HepG2 (cell line): ENCODE measurements around the gene RETREG2. TPM values are rescaled to one million over a fixed set of nuclear protein-coding genes. Genes with fewer than 3 reads are reported as not detected.

Source experiments
- ADNP ChIP-seq: sonication (generic); formaldehyde crosslinking; IDR thresholded peaks from 2 replicates; pipeline ENCODE4 v1.4.0; 2020; ENCODE audit warnings: missing genetic modification reagents
- ARHGAP35 ChIP-seq: sonication (generic); formaldehyde crosslinking; IDR thresholded peaks from 2 replicates; pipeline ENCODE4 v1.9.0; 2022; ENCODE audit warnings: mild to moderate bottlenecking, inconsistent platforms, moderate library complexity, missing genetic modification reagents, borderline replicate concordance
- ETV6 ChIP-seq: sonication (generic); formaldehyde crosslinking; conservative IDR thresholded peaks from 2 replicates; pipeline ENCODE4 v1.4.0; 2020; ENCODE audit warnings: missing genetic modification reagents
- FOSL1 ChIP-seq: sonication (generic); formaldehyde crosslinking; IDR thresholded peaks from 2 replicates; pipeline ENCODE4 v1.9.0; 2021; ENCODE audit warnings: missing genetic modification reagents, borderline replicate concordance
- SETDB1 ChIP-seq: sonication (generic); formaldehyde crosslinking; IDR thresholded peaks from 2 replicates; pipeline ENCODE4 v1.5.1; 2020; ENCODE audit warnings: missing genetic modification reagents, mild to moderate bottlenecking, borderline replicate concordance
- SNRNP70 ChIP-seq: fragments of 200-400 bp; formaldehyde crosslinking; IDR thresholded peaks from 2 replicates; pipeline ENCODE4 v1.6.1; 2017; ENCODE audit warnings: mild to moderate bottlenecking, low read depth, low read length, moderate library complexity
- TCF7L2 ChIP-seq: IDR thresholded peaks from 2 replicates; pipeline ENCODE4 v1.6.1; 2011; ENCODE audit warnings: mild to moderate bottlenecking, low read depth, low read length, moderate library complexity
- WIZ ChIP-seq: sonication (generic); formaldehyde crosslinking; IDR thresholded peaks from 2 replicates; pipeline ENCODE4 v1.5.1; 2020; ENCODE audit warnings: mild to moderate bottlenecking, missing genetic modification reagents
- ZNF44 ChIP-seq: sonication (generic); formaldehyde crosslinking; IDR thresholded peaks from 2 replicates; pipeline ENCODE4 v1.5.1; 2020; ENCODE audit warnings: mild to moderate bottlenecking, missing genetic modification reagents
- ZNF746 ChIP-seq: sonication (generic); formaldehyde crosslinking; IDR thresholded peaks from 2 replicates; pipeline ENCODE4 v1.8.0; 2022; ENCODE audit warnings: mild to moderate bottlenecking, missing genetic modification reagents
- ZSCAN21 ChIP-seq: sonication (generic); formaldehyde crosslinking; IDR thresholded peaks from 2 replicates; pipeline ENCODE4 v1.8.0; 2022; ENCODE audit warnings: mild to moderate bottlenecking, missing genetic modification reagents, moderate library complexity, borderline replicate concordance
- polyA plus RNA-seq, 8 experiments: library from polyadenylated mRNA; depleted of rRNA in 3 of 8; stranded (reverse) in 7 of 8; unstranded in 1 of 8; fragments of >200 nt; fragmentation: Illumina TruSeq in 4 of 8; extraction: Trizol in 4 of 8; gene quantifications; 2 replicates each; pipeline versions ENCODE4 v1.2.1 to v1.2.3, GENCODE V29; 2011 to 2016; ENCODE audit warnings: low read depth in 4 of 8, missing spikeins in 1 of 8, mixed read lengths in 1 of 8; ENCODE audit not compliant: insufficient read depth in 1 of 8
- total RNA-seq, 5 experiments: library from RNA; depleted of rRNA; stranded (reverse); fragments of >200 nt; fragmentation: Illumina TruSeq; extraction: Trizol; gene quantifications; 2 replicates each; pipeline ENCODE4 v1.2.3, GENCODE V29; 2016; ENCODE audit warnings: low read depth in 1 of 5
- TF ChIP-seq, protein P1 (sequence below): sonication (generic); formaldehyde crosslinking; IDR thresholded peaks from 2 replicates; pipeline ENCODE4 v1.5.1; 2020; ENCODE audit warnings: missing genetic modification reagents, mild to moderate bottlenecking, borderline replicate concordance
- TF ChIP-seq, protein P2 (sequence below): sonication (generic); formaldehyde crosslinking; IDR thresholded peaks from 2 replicates; pipeline ENCODE4 v1.4.0; 2020; ENCODE audit warnings: missing genetic modification reagents, borderline replicate concordance
- TF ChIP-seq, protein P3 (sequence below): sonication (generic); formaldehyde crosslinking; conservative IDR thresholded peaks from 2 replicates; pipeline ENCODE4 v1.4.0; 2020; ENCODE audit warnings: missing genetic modification reagents
- TF ChIP-seq, protein P4 (sequence below): IDR thresholded peaks from 2 replicates; pipeline ENCODE4 v1.6.1; 2016
- TF ChIP-seq, protein P5 (sequence below): conservative IDR thresholded peaks from 2 replicates; pipeline ENCODE4 v1.6.1; 2018; ENCODE audit warnings: missing genetic modification reagents

RETREG2 gene
- total and polyA plus RNA-seq, 2 of the 13 experiments (the other 11 are each of a cell fraction or from before 2014, with no cell fraction given): 86.0 to 134 TPM

DNA sequence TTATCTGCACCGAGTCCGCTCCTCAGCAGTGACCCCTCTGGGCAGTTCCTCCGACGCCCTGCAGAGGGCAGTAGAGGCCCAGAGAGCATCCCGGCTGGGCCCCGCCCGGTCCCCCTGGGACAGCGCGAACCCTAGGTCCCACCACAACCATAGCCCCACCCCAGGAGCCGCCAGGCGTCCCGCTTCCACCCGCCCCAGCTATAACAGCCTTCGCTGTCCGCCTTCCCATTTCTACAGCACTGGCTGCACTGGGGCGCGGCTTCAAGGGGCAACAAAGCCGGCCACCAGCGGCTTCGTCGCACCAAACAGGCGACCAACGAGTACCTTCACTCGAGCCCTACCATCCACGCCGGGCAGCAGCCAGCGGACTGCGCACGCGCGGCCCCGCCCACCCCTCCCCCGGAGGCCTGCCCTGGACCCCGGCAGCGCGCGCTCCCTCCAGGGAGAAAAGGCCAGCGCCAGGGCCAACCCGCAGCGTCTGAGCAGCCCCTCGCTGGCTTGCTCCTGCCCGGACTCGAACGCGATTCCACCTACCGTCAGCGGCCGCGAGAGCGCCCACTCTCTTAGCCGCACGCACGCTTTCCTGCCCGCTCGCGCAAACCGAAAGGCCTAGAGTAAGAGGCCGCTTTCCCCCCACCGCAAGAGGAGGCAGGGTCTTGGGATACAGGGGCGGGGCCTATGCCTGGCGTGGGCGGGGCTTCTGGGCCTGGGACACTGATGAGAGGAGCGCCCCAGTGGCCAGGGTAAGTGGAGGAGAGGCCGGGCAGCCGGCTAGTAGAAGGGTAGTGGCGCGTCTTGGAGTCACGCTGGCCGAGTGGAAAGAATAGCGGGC is 17.7 kb upstream of the RETREG2 start, which contains the start of gene NHEJ1 (continued):
- TF ChIP-seq, protein P1, sequence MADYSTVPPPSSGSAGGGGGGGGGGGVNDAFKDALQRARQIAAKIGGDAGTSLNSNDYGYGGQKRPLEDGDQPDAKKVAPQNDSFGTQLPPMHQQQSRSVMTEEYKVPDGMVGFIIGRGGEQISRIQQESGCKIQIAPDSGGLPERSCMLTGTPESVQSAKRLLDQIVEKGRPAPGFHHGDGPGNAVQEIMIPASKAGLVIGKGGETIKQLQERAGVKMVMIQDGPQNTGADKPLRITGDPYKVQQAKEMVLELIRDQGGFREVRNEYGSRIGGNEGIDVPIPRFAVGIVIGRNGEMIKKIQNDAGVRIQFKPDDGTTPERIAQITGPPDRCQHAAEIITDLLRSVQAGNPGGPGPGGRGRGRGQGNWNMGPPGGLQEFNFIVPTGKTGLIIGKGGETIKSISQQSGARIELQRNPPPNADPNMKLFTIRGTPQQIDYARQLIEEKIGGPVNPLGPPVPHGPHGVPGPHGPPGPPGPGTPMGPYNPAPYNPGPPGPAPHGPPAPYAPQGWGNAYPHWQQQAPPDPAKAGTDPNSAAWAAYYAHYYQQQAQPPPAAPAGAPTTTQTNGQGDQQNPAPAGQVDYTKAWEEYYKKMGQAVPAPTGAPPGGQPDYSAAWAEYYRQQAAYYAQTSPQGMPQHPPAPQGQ: peak; percentile 53; the same call in 1 of the 2 replicates
- TF ChIP-seq ADNP (CRISPR knock-in tag): no peak
- no peak for TF ChIP-seq SETDB1 (CRISPR knock-in tag)
- TF ChIP-seq, protein P2, sequence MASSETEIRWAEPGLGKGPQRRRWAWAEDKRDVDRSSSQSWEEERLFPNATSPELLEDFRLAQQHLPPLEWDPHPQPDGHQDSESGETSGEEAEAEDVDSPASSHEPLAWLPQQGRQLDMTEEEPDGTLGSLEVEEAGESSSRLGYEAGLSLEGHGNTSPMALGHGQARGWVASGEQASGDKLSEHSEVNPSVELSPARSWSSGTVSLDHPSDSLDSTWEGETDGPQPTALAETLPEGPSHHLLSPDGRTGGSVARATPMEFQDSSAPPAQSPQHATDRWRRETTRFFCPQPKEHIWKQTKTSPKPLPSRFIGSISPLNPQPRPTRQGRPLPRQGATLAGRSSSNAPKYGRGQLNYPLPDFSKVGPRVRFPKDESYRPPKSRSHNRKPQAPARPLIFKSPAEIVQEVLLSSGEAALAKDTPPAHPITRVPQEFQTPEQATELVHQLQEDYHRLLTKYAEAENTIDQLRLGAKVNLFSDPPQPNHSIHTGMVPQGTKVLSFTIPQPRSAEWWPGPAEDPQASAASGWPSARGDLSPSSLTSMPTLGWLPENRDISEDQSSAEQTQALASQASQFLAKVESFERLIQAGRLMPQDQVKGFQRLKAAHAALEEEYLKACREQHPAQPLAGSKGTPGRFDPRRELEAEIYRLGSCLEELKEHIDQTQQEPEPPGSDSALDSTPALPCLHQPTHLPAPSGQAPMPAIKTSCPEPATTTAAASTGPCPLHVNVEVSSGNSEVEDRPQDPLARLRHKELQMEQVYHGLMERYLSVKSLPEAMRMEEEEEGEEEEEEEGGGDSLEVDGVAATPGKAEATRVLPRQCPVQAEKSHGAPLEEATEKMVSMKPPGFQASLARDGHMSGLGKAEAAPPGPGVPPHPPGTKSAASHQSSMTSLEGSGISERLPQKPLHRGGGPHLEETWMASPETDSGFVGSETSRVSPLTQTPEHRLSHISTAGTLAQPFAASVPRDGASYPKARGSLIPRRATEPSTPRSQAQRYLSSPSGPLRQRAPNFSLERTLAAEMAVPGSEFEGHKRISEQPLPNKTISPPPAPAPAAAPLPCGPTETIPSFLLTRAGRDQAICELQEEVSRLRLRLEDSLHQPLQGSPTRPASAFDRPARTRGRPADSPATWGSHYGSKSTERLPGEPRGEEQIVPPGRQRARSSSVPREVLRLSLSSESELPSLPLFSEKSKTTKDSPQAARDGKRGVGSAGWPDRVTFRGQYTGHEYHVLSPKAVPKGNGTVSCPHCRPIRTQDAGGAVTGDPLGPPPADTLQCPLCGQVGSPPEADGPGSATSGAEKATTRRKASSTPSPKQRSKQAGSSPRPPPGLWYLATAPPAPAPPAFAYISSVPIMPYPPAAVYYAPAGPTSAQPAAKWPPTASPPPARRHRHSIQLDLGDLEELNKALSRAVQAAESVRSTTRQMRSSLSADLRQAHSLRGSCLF (CRISPR knock-in tag): no peak; the same call in 1 of the 2 replicates
- TF ChIP-seq, protein P3, sequence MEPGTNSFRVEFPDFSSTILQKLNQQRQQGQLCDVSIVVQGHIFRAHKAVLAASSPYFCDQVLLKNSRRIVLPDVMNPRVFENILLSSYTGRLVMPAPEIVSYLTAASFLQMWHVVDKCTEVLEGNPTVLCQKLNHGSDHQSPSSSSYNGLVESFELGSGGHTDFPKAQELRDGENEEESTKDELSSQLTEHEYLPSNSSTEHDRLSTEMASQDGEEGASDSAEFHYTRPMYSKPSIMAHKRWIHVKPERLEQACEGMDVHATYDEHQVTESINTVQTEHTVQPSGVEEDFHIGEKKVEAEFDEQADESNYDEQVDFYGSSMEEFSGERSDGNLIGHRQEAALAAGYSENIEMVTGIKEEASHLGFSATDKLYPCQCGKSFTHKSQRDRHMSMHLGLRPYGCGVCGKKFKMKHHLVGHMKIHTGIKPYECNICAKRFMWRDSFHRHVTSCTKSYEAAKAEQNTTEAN (CRISPR knock-in tag): peak; percentile 83
- no peak for TF ChIP-seq FOSL1
- TF ChIP-seq SNRNP70: no peak
- TF ChIP-seq TCF7L2: no peak
- peak; percentile 91 for TF ChIP-seq ARHGAP35
- no peak; the same call in 1 of the 2 replicates for TF ChIP-seq ETV6 (CRISPR knock-in tag)
- TF ChIP-seq, protein P4, sequence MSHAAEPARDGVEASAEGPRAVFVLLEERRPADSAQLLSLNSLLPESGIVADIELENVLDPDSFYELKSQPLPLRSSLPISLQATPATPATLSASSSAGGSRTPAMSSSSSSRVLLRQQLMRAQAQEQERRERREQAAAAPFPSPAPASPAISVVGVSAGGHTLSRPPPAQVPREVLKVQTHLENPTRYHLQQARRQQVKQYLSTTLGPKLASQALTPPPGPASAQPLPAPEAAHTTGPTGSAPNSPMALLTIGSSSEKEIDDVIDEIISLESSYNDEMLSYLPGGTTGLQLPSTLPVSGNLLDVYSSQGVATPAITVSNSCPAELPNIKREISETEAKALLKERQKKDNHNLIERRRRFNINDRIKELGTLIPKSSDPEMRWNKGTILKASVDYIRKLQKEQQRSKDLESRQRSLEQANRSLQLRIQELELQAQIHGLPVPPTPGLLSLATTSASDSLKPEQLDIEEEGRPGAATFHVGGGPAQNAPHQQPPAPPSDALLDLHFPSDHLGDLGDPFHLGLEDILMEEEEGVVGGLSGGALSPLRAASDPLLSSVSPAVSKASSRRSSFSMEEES (CRISPR knock-in tag): 0 out of 2 replicates have a peak, but pooled peaks have one; percentile 12
- peak; percentile 87 for TF ChIP-seq ZNF44 (CRISPR knock-in tag)
- peak; percentile 78; the same call in 1 of the 2 replicates for TF ChIP-seq WIZ (CRISPR knock-in tag)
- TF ChIP-seq, protein P5, sequence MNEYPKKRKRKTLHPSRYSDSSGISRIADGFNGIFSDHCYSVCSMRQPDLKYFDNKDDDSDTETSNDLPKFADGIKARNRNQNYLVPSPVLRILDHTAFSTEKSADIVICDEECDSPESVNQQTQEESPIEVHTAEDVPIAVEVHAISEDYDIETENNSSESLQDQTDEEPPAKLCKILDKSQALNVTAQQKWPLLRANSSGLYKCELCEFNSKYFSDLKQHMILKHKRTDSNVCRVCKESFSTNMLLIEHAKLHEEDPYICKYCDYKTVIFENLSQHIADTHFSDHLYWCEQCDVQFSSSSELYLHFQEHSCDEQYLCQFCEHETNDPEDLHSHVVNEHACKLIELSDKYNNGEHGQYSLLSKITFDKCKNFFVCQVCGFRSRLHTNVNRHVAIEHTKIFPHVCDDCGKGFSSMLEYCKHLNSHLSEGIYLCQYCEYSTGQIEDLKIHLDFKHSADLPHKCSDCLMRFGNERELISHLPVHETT (CRISPR knock-in tag): peak; percentile 60; the same call in 1 of the 2 replicates
- TF ChIP-seq ZSCAN21 (CRISPR knock-in tag): peak; percentile 78; the same call in 1 of the 2 replicates
- 0 out of 2 replicates have a peak, but pooled peaks have one; percentile 56 for TF ChIP-seq ZNF746 (CRISPR knock-in tag)
